Body of pancreas (tissue), 4 donors: Measurements from ENCODE around the gene NR5A1.

Experiments
- POLR2A ChIP-seq, 3 donors: fragments of 450-650 bp; IDR thresholded peaks; one replicate each; pipeline ENCODE4 v1.6.1; 2016; ENCODE audit warnings: antibody characterized with exemption in 3 of 3, mild to moderate bottlenecking in 2 of 3
- TF ChIP-seq, protein P1 (sequence below), 7 experiments: fragments of 450-650 bp in 4 of 7; fragments of 200-600 bp in 3 of 7; sonication (generic) in 3 of 7; IDR thresholded peaks; one replicate each; pipeline ENCODE4 v1.5.1; 2016 to 2019; ENCODE audit warnings: antibody characterized with exemption in 7 of 7

DNA sequence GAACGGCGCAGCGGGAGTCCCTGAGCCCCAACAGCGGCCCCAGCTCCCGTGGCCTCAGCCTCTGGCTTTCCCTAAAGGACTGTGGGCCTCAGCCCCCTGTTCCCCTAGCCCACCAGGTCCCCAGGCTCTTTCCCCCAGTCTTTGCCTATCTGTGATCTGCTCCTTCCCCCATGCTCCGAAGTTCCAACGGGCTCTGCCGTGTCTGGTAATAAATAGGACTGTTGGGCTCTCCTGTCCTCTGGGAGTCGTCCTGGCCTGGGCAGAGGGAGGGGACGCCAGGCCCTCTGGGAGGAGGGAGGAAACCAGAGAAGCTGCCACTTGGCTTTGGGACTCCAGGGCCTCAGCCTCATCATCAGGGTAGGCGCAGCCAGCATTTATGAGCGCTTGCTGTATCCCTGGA is 28.8 kb downstream of the NR5A1 start:
- TF ChIP-seq, protein P1, sequence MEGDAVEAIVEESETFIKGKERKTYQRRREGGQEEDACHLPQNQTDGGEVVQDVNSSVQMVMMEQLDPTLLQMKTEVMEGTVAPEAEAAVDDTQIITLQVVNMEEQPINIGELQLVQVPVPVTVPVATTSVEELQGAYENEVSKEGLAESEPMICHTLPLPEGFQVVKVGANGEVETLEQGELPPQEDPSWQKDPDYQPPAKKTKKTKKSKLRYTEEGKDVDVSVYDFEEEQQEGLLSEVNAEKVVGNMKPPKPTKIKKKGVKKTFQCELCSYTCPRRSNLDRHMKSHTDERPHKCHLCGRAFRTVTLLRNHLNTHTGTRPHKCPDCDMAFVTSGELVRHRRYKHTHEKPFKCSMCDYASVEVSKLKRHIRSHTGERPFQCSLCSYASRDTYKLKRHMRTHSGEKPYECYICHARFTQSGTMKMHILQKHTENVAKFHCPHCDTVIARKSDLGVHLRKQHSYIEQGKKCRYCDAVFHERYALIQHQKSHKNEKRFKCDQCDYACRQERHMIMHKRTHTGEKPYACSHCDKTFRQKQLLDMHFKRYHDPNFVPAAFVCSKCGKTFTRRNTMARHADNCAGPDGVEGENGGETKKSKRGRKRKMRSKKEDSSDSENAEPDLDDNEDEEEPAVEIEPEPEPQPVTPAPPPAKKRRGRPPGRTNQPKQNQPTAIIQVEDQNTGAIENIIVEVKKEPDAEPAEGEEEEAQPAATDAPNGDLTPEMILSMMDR (IDR thresholded peaks at IDR 0.05), result no peak
- no peak for TF ChIP-seq POLR2A (IDR thresholded peaks at IDR 0.05)
